ENCODE results near the gene DOCK7. TPM values are rescaled to one million over a fixed set of nuclear protein-coding genes. Genes with fewer than 3 reads are reported as not detected.
A peak's percentile ranks its signal among the peaks of the same experiment; 100 is the strongest.
"Not testable (repeated sequence)": the region's sequence is repeated elsewhere in the genome, so short reads cannot be mapped to it uniquely, and the experiment has no call there.

The DOCK7 gene
- total RNA-seq, 2 experiments from 2014 or later: 6.6 to 16.8 TPM

DNA sequence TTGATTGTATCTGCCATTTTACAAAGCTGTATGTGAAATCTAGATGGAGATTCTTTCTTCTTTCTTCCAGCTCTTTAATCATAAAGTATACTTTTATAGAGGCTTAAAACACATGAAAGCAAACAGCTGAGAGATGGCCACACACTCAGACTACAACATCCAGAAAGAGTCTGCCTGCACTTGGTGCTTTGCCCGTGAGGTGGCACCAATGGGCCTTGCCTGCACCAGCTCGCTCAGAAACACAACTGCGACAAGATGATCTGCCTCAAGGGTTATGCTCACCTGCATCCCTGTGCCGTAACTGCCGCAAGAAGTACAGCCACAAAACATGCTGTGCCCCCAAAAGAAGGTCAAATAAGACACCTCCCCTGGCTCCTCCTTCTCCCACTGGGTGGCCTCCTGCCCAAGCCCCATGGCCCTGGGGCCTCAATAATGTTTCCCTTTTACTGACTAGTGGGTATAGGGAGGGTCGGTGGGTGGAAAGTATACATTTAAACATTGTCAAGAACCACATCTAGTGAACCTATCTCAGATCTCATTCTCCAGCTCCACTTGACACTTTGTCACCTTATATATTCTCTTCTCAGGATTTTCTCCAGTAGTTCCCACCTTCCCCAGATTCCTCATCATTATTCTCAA lies 157.6 kb downstream of the DOCK7 start:
- ATAC-seq: peak; percentile 30
- TF ChIP-seq, protein P1, sequence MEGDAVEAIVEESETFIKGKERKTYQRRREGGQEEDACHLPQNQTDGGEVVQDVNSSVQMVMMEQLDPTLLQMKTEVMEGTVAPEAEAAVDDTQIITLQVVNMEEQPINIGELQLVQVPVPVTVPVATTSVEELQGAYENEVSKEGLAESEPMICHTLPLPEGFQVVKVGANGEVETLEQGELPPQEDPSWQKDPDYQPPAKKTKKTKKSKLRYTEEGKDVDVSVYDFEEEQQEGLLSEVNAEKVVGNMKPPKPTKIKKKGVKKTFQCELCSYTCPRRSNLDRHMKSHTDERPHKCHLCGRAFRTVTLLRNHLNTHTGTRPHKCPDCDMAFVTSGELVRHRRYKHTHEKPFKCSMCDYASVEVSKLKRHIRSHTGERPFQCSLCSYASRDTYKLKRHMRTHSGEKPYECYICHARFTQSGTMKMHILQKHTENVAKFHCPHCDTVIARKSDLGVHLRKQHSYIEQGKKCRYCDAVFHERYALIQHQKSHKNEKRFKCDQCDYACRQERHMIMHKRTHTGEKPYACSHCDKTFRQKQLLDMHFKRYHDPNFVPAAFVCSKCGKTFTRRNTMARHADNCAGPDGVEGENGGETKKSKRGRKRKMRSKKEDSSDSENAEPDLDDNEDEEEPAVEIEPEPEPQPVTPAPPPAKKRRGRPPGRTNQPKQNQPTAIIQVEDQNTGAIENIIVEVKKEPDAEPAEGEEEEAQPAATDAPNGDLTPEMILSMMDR (IDR thresholded peaks at IDR 0.05): no peak
- Mint-ChIP-seq H3K9me3 (no peaks in the 10 kb centered on the region), H3K27me3 (no peaks in the 10 kb centered on the region), H3K27ac (no peak overlapping the region), H3K4me1 (ENCODE audit: low read depth) (no peaks in the 10 kb centered on the region), H3K36me3 (ENCODE audit: low read depth) (peaks cover 3% of the 10 kb centered on the region), H3K4me3 (no peak overlapping the region)
- intact Hi-C loops (cut with micrococcal nuclease): no loop called here
- DNase-seq: peak; percentile 17
- ChIA-PET POLR2A (interaction anchor here (0.7 kb wide), 1 partner anchor 31 kb away, joined by 3 read pairs; no protein-coding TSS in a partner anchor), CTCF (interaction anchor here (0.9 to 1.5 kb wide), 3 partner anchors 9 to 216 kb away, joined by 3 to 9 read pairs (median 3); no protein-coding TSS in a partner anchor)

DNA sequence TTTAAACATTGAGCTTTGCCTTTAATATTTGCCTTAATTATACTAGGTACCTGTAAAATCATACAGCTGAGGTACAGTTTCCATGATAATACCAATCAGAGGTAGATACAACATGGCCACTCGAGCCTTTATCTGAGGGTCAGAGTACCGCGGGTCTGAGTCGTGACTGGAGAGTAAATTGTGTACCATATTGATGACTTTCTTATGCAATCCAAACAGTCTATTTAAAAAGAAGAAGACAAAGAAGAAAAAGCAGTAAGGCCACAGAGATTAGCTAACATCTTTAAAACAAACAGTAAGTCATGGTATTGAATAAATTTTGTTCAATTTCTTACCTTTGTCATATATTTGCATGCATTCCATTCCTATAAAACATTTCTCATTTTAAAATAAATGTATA lies 159.0 kb downstream of the DOCK7 start:
- no peaks in the 10 kb centered on the region for H3K27me3 Mint-ChIP-seq
- H3K9me3 Mint-ChIP-seq: no peaks in the 10 kb centered on the region
- ATAC-seq (no peak), DNase-seq (no peak)
- ChIA-PET POLR2A (no interaction called here), CTCF (no interaction called here)
- no peak overlapping the region for H3K4me3 Mint-ChIP-seq
- no peaks in the 10 kb centered on the region for H3K4me1 Mint-ChIP-seq (ENCODE audit: low read depth)
- H3K36me3 Mint-ChIP-seq (ENCODE audit: low read depth): peaks cover 3% of the 10 kb centered on the region
- intact Hi-C loops (cut with micrococcal nuclease): no loop called here
- no peak overlapping the region for H3K27ac Mint-ChIP-seq
- TF ChIP-seq, protein P1 (IDR thresholded peaks at IDR 0.05): no peak

DNA sequence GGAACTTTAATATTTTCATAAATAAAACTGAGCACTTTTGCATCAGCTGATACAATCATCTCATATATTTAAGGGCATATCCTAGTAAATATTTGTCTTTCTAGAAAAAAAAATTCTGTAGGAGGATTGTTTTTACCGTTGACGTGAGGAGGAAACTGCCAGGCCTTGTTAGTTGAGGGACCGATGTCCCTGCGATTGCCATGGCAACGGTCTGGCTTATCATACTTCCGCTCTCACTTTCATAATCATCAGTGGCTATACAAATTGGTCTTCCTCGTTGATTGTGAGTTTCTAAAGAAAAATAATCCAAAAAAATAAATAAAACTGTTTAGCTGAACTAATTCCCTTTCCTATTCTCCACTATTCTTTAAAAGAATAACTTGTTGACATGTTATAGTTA lies 160.2 kb downstream of the DOCK7 start:
- no peak for ATAC-seq
- no peak overlapping the region for H3K27ac Mint-ChIP-seq
- ChIA-PET CTCF (no interaction called here), POLR2A (no interaction called here)
- peaks cover 3% of the 10 kb centered on the region for H3K36me3 Mint-ChIP-seq (ENCODE audit: low read depth)
- intact Hi-C loops (cut with micrococcal nuclease): no loop called here
- DNase-seq: peak; percentile 29
- no peaks in the 10 kb centered on the region for H3K27me3 Mint-ChIP-seq
- no peaks in the 10 kb centered on the region for H3K4me1 Mint-ChIP-seq (ENCODE audit: low read depth)
- no peaks in the 10 kb centered on the region for H3K9me3 Mint-ChIP-seq
- TF ChIP-seq, protein P1 (IDR thresholded peaks at IDR 0.05): no peak
- no peak overlapping the region for H3K4me3 Mint-ChIP-seq

DNA sequence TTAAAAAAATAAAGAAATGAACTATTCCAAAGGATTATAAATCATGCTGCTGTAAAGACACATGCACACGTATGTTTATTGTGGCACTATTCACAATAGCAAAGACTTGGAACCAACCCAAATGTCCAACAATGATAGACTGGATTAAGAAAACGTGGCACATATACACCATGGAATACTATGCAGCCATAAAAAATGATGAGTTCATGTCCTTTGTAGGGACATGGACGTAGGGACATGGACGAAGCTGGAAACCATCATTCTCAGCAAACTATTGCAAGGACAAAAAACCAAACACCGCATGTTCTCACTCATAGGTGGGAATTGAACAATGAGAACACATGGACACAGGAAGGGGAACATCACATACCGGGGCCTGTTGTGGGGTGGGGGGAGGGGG lies 160.8 kb downstream of the DOCK7 start:
- POLR2A ChIA-PET; H3K9me3 Mint-ChIP-seq; ATAC-seq; H3K4me3 Mint-ChIP-seq; H3K27ac Mint-ChIP-seq; DNase-seq; H3K4me1 Mint-ChIP-seq (ENCODE audit: low read depth); CTCF ChIA-PET; H3K36me3 Mint-ChIP-seq (ENCODE audit: low read depth); H3K27me3 Mint-ChIP-seq; intact Hi-C loops (cut with micrococcal nuclease): not testable (repeated sequence)

DNA sequence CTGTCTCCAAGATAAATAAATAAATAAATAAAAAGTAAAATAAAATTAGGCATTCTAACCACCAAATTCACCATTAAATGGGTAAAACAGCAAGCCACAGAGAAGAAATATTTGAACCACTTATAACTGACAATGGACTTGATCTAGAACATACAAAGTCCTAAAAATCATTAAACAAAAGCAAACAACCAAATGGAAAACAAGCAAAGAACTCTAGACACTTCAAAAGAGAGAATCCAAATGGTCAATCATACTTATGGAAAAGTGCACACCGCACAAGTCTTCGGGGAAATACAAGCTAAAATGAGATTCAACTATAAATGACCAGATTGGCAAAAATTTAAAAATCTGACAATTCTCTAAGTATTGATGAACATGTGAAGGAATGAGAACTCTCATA lies 164.3 kb downstream of the DOCK7 start:
- H3K27ac Mint-ChIP-seq: no peak overlapping the region
- peaks cover 2% of the 10 kb centered on the region for H3K9me3 Mint-ChIP-seq
- ChIA-PET CTCF (no interaction called here), POLR2A (no interaction called here)
- no peaks in the 10 kb centered on the region for H3K4me1 Mint-ChIP-seq (ENCODE audit: low read depth)
- no peaks in the 10 kb centered on the region for H3K27me3 Mint-ChIP-seq
- no peak overlapping the region for H3K4me3 Mint-ChIP-seq
- TF ChIP-seq, protein P1 (IDR thresholded peaks at IDR 0.05): no peak
- intact Hi-C loops (cut with micrococcal nuclease): loop anchor here (5.0 kb wide), 1 partner anchor 223 kb away; no protein-coding TSS in a partner anchor
- DNase-seq (no peak), ATAC-seq (no peak)
- H3K36me3 Mint-ChIP-seq (ENCODE audit: low read depth): peaks cover 11% of the 10 kb centered on the region

All from activated CD8-positive, alpha-beta T cell treated with anti-CD3 and anti-CD28 coated beads for 36 hours (primary cell).